Vagina (tissue), 2 donors: Measurements from ENCODE around the gene DNAJC5.

ENCODE experiments used
- POLR2A ChIP-seq, 2 donors: fragments of 450-650 bp; IDR thresholded peaks; one replicate each; pipeline ENCODE4 v1.6.1; 2017; ENCODE audit warnings: antibody characterized with exemption in 2 of 2, mild to moderate bottlenecking in 2 of 2, moderate library complexity in 2 of 2
- POLR2AphosphoS5 ChIP-seq, 2 donors: sonication (generic); formaldehyde crosslinking; IDR thresholded peaks; one replicate each; pipeline ENCODE4 v1.9.0; 2017; ENCODE audit warnings: antibody characterized with exemption in 2 of 2, mild to moderate bottlenecking in 2 of 2, low read depth in 1 of 2; ENCODE audit not compliant: insufficient read depth in 1 of 2
- TF ChIP-seq, protein P1 (sequence below), 3 experiments: fragments of 450-650 bp in 2 of 3; fragments of 200-600 bp in 1 of 3; sonication (generic) in 1 of 3; IDR thresholded peaks; one replicate each; pipeline ENCODE4 v1.5.1; 2017 to 2019; ENCODE audit warnings: antibody characterized with exemption in 3 of 3, mild to moderate bottlenecking in 2 of 3, moderate library complexity in 2 of 3

DNA sequence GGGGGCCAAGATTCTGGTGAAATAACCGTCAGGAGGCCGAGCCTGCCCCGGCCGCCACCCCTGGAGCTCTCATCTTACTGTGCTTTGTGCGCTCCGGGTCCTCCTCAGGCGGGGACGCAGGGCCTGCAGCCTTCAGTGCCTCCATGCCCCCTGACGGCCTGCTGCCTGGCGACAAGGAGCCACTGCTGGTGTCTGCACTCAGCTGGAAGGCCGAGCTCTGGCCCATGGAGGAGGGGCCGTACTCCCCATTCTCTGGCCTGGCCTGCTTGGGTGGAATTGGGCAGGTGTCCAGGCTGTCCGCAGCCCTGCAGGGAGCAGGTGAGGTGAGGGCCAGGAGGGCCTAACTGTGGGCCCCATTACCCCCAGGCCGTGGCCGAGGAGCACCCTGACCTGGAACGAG lies 69.5 kb downstream of the DNAJC5 start:
- TF ChIP-seq, protein P1, sequence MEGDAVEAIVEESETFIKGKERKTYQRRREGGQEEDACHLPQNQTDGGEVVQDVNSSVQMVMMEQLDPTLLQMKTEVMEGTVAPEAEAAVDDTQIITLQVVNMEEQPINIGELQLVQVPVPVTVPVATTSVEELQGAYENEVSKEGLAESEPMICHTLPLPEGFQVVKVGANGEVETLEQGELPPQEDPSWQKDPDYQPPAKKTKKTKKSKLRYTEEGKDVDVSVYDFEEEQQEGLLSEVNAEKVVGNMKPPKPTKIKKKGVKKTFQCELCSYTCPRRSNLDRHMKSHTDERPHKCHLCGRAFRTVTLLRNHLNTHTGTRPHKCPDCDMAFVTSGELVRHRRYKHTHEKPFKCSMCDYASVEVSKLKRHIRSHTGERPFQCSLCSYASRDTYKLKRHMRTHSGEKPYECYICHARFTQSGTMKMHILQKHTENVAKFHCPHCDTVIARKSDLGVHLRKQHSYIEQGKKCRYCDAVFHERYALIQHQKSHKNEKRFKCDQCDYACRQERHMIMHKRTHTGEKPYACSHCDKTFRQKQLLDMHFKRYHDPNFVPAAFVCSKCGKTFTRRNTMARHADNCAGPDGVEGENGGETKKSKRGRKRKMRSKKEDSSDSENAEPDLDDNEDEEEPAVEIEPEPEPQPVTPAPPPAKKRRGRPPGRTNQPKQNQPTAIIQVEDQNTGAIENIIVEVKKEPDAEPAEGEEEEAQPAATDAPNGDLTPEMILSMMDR (IDR thresholded peaks at IDR 0.05), result no peak
- TF ChIP-seq POLR2A (IDR thresholded peaks at IDR 0.05) (no peak), POLR2AphosphoS5 (IDR thresholded peaks at IDR 0.05; ENCODE audit: insufficient read depth in 1 of 2, low read depth in 1 of 2) (no peak)
